Stomach smooth muscle (tissue), 2 donors: Measurements from ENCODE around the gene AFP.

Experiments
- H3K27ac ChIP-seq: one replicate; pipeline ENCODE4 v1.7.0; 2013; ENCODE audit warnings: mild to moderate bottlenecking, low read length, inconsistent platforms
- H3K27me3 ChIP-seq, 2 donors: one replicate each; pipeline ENCODE4 v1.7.0; 2013; ENCODE audit warnings: low read length in 2 of 2; ENCODE audit not compliant: insufficient read depth in 2 of 2, control insufficient read depth in 1 of 2
- H3K36me3 ChIP-seq, 2 donors: one replicate each; pipeline ENCODE4 v1.7.0; 2013; ENCODE audit warnings: low read length in 2 of 2; ENCODE audit not compliant: control insufficient read depth in 2 of 2, insufficient read depth in 2 of 2
- H3K4me1 ChIP-seq: one replicate; pipeline ENCODE4 v1.7.0; 2013; ENCODE audit warnings: low read length; ENCODE audit not compliant: control insufficient read depth, insufficient read depth
- H3K4me3 ChIP-seq, 2 donors: one replicate each; pipeline ENCODE4 v1.7.0; 2013; ENCODE audit warnings: low read length in 2 of 2
- H3K9ac ChIP-seq, 2 donors: one replicate each; pipeline ENCODE4 v1.7.0; 2013; ENCODE audit warnings: low read length in 2 of 2, mild to moderate bottlenecking in 1 of 2
- H3K9me3 ChIP-seq, 2 donors: one replicate each; pipeline ENCODE4 v1.7.0; 2013; ENCODE audit warnings: low read length in 2 of 2; ENCODE audit not compliant: control insufficient read depth in 2 of 2
- donor health status: healthy.
- donor health status: Pancreatic carcinoma.

The AFP gene

GRCh38 chr4:73438582-73439215, 2.7 kb downstream of the AFP start:
- Histone ChIP-seq H3K4me3 (no peak overlapping the region), H3K4me1 (no peaks in the 10 kb centered on the region), H3K27me3 (no peaks in the 10 kb centered on the region), H3K9me3 (no peaks in the 10 kb centered on the region), H3K27ac (no peak overlapping the region), H3K36me3 (no peaks in the 10 kb centered on the region), H3K9ac (no peak overlapping the region)

DNA sequence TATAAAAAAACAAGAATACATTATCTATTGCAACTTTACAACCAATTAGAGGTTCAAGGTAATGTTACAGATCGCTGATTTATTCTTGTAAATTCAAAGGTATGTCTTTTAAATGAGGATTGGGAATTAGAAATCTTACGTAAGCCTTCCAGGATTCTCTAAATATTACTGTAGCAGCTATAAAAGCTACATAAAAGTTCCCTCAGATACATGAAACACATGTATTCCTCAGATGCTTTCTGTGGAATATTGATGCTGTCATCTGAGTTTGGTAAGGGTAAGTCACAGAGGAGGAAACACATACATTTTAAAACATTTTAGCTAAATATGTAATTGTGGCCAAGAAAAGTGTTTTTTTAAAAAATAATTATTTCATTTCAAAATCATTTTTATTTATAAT, 3.4 kb downstream of the AFP start:
- Histone ChIP-seq H3K36me3 (no peaks in the 10 kb centered on the region), H3K27me3 (no peaks in the 10 kb centered on the region), H3K27ac (no peak overlapping the region), H3K4me1 (no peaks in the 10 kb centered on the region), H3K9me3 (no peaks in the 10 kb centered on the region), H3K4me3 (no peak overlapping the region), H3K9ac (no peak overlapping the region)

DNA sequence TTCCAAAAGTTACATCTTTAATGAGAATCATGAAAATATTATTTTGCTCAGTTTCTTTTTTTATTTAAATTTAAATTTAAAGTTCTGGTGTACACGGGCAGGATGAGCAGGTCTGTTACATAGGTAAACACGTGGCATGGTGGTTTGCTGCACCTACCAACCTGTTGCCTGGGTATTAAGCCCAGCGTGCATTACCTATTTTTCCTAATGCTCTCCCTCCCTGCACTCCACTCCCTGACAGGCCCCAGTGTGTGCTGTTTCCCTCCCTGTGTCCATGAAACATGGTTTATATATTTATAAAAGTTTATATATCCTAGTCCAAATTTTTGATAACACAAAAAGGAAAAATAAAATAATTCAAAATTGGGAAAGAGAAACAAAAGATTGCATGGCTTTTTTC, 4.0 kb downstream of the AFP start:
- H3K4me3 ChIP-seq: no peak overlapping the region
- H3K9ac ChIP-seq: no peak overlapping the region
- no peaks in the 10 kb centered on the region for H3K4me1 ChIP-seq
- H3K27me3 ChIP-seq: no peaks in the 10 kb centered on the region
- H3K27ac ChIP-seq: no peak overlapping the region
- no peaks in the 10 kb centered on the region for H3K36me3 ChIP-seq
- H3K9me3 ChIP-seq: no peaks in the 10 kb centered on the region

- no peak overlapping the region for H3K4me3 ChIP-seq
- no peaks in the 10 kb centered on the region for H3K4me1 ChIP-seq
- H3K27me3 ChIP-seq: no peaks in the 10 kb centered on the region
- no peak overlapping the region for H3K9ac ChIP-seq
- H3K27ac ChIP-seq: no peak overlapping the region
- H3K36me3 ChIP-seq: no peaks in the 10 kb centered on the region
- no peaks in the 10 kb centered on the region for H3K9me3 ChIP-seq
These were observed 4.6 kb downstream of the AFP start for GRCh38 chr4:73440653-73441052.

DNA sequence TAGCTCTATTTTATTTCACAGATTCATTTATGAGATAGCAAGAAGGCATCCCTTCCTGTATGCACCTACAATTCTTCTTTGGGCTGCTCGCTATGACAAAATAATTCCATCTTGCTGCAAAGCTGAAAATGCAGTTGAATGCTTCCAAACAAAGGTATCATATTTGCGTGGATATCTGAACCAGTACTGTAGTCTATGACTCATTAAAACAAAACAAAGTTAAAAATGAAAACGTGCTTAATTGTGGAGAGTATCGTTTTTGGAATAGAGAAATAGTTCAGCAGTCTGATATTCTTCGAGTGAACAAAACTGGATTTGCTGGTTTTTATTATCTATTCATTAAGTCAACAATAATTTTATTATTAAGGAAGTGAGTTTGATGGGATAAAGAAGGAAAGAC, 6.3 kb downstream of the AFP start:
- Histone ChIP-seq H3K9me3 (no peaks in the 10 kb centered on the region), H3K4me3 (no peak overlapping the region), H3K9ac (no peak overlapping the region), H3K27me3 (no peaks in the 10 kb centered on the region), H3K36me3 (no peaks in the 10 kb centered on the region), H3K4me1 (no peaks in the 10 kb centered on the region), H3K27ac (no peak overlapping the region)

- H3K9me3 ChIP-seq: no peaks in the 10 kb centered on the region
- no peaks in the 10 kb centered on the region for H3K27me3 ChIP-seq
- H3K36me3 ChIP-seq: no peaks in the 10 kb centered on the region
- H3K9ac ChIP-seq: no peak overlapping the region
- no peaks in the 10 kb centered on the region for H3K4me1 ChIP-seq
- H3K27ac ChIP-seq: no peak overlapping the region
- no peak overlapping the region for H3K4me3 ChIP-seq
These were observed 7.2 kb downstream of the AFP start for GRCh38 chr4:73443224-73443623.

- Histone ChIP-seq H3K36me3 (no peaks in the 10 kb centered on the region), H3K9ac (no peak overlapping the region), H3K9me3 (no peaks in the 10 kb centered on the region), H3K4me3 (no peak overlapping the region), H3K27me3 (no peaks in the 10 kb centered on the region), H3K4me1 (no peaks in the 10 kb centered on the region), H3K27ac (no peak overlapping the region)
These were observed 9.6 kb downstream of the AFP start for GRCh38 chr4:73445383-73446335.

- H3K9ac ChIP-seq: no peak overlapping the region
- no peak overlapping the region for H3K27ac ChIP-seq
- H3K36me3 ChIP-seq: no peaks in the 10 kb centered on the region
- no peaks in the 10 kb centered on the region for H3K9me3 ChIP-seq
- H3K4me3 ChIP-seq: no peak overlapping the region
- H3K4me1 ChIP-seq: no peaks in the 10 kb centered on the region
- H3K27me3 ChIP-seq: no peaks in the 10 kb centered on the region
These were observed 10.4 kb downstream of the AFP start for GRCh38 chr4:73446336-73446938.

GRCh38 chr4:73447671-73448070, 11.7 kb downstream of the AFP start:
- Histone ChIP-seq H3K4me1 (no peaks in the 10 kb centered on the region), H3K9me3 (no peaks in the 10 kb centered on the region)

DNA sequence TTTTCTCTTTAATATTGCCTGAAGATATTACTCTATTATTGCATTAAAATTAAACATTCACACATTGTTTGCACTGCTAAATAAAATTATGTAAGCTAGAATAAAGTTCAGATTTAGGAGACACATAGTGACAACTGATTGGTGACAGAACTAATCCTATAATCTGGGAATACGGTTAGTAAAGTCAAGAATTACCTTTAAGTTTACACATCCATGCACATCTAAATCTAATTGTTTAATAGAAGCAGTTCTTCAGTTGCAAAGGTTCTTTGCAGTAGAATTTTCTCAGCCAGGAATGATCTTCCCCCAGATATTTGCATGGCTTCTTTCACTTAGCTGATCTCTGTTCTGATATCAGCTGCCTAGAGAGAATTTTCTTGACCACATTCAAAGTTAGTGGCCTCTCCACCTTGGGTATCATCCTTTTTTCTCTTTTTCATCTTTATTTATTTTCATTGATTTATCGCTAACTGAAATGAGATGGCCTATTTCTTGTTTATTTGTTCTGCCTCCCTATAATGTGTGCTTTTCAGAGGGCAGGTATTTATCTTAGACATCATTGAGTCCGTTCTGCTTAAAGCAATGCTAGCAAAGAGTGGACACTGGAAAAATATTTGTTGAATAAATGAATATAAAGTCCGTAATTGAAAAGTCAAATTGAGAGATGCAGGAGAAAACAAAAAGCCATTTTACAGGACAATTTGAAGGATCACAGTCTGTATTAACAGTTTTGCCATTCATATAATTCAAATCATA, 12.6 kb downstream of the AFP start:
- Histone ChIP-seq H3K9ac (no peak overlapping the region), H3K27me3 (no peaks in the 10 kb centered on the region), H3K9me3 (no peaks in the 10 kb centered on the region), H3K27ac (no peak overlapping the region), H3K4me3 (no peak overlapping the region), H3K36me3 (no peaks in the 10 kb centered on the region), H3K4me1 (no peaks in the 10 kb centered on the region)

More at GRCh38 chr4:73447671-73448070, 11.7 kb downstream of the AFP start:
- no peak overlapping the region for H3K4me3 ChIP-seq
- H3K9ac ChIP-seq: no peak overlapping the region
- H3K27ac ChIP-seq: no peak overlapping the region
- no peaks in the 10 kb centered on the region for H3K27me3 ChIP-seq
- no peaks in the 10 kb centered on the region for H3K36me3 ChIP-seq
